HPDE6-E6E7 (cell line): ENCODE data around the gene PEX26.
"Not testable (repeated sequence)": the region's sequence is repeated elsewhere in the genome, so short reads cannot be mapped to it uniquely, and the experiment has no call there.

Experiments used
- DNase-seq: peaks from one replicate; pipeline ENCODE4 v3.0.0; 2011; ENCODE audit warnings: missing footprints; ENCODE audit errors: extremely low spot score

The PEX26 gene

DNA sequence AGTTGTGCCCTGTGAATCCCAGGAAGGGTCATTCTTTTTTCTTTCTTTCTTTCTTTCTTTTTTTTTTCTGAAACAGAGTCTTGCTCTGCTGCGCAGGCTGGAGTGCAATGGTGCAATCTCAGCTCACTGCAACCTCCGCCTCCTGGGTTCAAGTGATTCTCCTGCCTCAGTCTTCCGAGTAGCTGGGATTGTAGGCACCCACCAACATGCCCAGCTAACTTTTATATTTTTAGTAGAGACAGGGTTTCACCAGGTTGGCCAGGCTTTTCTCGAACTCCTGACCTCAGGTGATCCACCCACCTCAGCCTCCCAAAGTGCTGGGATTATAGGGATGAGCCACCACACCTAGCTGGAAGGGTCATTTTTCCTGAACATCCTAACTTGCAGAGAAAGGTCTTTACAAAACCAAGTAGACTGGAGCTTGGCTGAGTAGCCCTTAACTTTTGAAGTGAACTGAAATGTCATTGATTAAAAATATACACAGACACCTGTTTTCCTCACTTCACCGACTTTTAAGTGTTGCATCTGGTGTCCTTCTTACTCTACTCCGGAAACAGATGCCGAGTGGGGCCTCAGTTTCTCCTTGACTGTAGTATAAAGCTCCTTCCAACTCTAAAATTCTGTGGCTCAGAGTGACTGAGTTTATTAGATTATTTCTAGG lies 6.4 kb upstream of the PEX26 start:
- DNase-seq: not testable (repeated sequence)

DNA sequence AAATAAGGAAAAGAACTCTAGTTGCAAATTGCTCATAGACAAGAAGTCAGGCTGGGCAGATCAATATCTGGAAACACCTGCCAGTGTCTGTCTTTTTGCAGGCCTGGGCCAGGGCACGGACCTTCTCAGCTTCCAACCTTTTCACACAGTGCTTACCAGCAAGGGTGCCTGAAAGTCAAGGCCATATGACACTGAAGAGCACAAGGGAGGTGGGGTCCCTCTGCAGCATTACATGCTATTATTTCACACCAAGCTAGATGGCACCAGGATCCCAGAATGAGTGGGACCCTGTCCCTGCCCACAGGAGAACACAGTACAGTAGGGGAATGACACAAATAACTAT lies 5.9 kb upstream of the PEX26 start:
- no peak for DNase-seq

DNA sequence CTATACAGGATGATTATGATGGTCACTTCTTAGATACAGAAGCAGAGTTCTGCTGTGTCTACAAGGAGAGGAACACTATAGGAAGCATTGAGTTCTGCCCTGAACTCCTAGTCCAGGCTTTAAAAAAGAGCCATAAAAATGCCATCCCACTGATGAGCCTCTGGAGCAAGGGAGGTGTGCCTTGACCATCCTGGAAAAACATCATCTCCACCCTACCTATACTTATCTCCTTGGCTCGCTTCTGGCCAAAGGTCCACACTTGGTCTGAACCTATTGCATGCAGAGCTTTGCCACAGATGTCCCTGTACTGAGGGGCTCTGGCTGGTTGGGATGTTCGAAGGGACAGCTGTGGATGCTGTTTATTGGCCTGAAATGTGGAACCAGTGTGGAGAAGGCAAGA lies 4.3 kb upstream of the PEX26 start:
- DNase-seq: no peak

DNA sequence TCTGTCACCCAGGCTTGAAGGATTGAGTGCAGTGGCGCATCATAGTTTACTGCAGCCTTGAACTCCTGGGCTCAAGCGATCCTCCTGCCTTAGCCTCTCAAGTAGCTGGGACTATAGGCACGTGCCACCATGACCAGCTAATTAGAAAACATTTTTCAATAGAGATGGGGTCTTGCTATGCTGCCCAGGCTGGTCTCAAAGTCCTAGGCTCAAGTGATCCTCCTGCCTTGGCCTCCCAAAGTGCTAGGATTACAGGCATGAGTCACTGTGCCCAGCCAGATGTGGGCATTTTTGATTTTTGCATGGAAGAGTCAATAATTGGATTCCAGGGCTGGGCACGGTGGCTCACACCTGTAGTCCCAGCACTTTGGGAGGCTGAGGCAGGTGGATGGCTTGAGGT lies 3.9 kb upstream of the PEX26 start:
- not testable (repeated sequence) for DNase-seq

DNA sequence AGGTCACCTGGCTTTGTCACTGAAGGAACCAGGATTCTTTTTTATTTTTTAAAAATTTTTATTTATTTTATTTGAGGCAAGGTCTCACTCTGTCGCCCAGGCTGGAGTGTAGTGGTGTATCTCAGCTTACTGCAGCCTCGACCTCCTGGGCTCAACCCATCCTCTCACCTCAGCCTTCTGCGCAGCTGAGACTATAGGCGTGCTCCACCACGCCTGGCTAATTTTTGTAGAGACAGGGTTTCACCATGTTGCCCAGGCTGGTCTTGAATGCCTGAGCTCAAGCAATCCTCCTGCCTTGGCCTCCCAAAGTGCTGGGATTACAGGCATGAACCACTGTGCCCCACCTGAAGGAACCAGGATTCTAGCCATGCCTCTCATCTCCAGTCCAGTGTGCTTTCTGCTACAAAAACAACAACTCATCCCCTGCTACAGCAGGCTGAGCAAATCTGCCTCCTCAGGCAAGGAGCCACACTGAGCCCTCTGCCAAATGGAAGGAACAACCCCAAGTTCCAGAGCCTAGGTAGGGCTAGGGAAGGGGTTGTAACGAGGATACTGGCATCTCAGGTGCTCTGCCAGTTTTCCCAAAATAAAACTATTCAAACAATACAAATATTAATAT lies 2.6 kb upstream of the PEX26 start:
- no peak for DNase-seq

DNA sequence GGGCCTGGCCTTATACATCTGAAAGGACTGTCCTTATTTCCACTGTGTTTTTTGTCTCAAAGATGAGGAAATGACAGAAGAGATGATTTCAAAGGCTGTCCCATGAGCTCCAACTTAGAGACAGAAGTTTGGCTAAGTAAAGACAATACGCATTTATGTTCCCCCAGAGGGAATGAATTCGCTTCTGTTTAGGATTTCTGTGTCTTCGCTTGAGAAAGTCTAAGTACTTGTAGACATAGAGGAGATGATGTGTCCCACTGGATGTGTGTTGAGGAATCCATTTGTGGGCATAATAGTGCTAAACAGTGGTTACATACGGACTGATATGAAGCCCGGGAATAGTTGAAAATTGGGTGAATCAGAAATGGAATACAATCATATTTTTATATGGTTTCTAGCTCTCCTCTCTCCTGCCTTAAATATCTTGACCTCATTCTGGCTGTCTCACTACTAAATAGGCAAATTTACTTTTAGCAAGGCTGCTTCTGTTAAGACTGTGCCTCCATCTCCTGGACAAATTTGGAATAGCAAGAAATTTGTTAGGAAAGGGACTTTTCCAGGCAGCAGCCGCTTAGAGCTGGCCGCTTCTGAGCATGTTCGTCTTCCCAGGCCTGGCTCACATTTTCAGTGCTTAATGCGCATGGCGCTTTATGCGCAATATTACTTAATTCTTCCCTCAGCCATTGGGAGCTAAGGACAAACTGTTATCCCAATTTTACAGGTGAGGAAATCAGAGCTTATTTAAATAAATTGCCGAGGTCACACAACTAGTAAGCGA lies 1.9 kb upstream of the PEX26 start:
- DNase-seq: no peak

DNA sequence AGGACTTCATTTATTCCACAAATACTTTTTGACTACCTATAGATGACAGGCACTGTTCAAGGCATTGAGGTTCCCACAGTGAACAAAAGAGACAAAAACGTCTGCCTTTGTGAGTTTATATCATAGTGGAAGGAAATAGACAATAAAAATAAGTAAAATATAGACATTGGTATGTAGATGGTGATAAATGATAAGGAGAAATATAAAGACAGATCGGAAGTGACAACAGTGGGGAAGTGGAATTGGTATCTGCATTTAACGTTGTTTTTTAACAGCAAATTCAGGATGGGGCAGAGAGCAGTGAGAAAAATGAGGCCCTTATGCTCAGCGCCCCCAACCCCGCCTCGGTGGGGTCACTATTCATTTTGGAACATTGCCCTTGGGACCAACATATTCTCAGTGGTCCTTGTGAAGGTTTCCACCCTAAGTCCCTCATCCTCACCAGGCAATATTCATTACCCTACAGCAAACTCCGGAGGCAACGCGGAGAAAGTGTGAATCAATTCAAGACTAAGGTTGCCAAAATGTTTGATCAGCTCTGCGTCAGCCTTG lies 627 bp upstream of the PEX26 start:
- DNase-seq: no peak

DNA sequence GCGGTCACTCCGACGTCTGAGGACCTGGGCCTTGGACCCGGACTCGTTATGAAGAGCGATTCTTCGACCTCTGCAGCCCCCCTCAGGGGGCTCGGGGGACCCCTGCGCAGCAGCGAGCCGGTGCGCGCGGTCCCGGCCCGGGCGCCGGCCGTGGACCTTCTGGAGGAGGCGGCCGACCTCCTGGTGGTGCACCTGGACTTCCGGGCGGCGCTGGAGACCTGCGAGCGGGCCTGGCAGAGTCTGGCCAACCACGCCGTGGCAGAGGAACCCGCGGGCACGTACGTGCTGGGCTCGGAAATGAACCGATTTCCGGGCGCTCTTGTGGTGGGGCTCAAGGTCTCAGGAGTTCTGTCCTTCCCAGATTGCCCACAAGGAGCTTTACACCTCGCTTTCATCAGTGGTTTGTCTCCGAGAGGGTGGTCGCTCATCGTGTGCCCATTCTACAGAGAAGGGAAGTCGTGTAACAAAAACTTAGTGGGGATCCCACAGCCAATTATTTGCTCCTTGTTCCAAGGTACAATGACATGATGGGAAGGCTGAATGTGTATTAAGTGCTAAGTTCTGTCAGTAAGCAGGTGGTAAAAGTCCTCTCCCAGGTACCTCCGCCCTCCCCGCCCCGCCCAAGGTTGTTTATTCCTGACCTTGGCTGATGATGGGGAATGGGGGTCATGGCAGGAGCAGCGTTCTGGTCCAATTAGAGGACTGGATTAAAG lies 695 bp downstream of the PEX26 start:
- DNase-seq: no peak

DNA sequence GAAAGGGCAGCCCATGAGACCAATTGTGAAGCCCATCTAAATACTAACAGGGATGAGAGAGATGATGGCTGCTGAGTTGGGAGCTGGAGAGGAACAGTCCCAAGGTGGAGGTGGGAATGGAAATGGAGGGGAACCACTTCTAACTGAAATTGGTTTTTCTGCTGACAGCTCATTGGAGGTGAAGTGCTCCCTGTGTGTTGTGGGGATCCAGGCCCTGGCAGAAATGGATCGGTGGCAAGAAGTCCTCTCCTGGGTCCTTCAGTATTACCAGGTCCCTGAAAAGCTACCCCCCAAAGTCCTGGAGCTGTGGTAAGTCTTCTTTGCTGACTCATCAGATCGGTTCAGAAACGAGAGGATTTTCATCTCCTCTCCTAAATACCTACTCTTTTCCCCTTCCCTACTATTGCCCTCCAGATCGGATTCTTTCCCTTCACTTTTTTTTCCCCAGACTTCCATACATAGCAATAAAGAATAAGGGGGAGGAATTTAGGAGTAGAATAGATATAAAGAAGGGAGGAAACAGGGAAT lies 2.0 kb downstream of the PEX26 start:
- no peak for DNase-seq

DNA sequence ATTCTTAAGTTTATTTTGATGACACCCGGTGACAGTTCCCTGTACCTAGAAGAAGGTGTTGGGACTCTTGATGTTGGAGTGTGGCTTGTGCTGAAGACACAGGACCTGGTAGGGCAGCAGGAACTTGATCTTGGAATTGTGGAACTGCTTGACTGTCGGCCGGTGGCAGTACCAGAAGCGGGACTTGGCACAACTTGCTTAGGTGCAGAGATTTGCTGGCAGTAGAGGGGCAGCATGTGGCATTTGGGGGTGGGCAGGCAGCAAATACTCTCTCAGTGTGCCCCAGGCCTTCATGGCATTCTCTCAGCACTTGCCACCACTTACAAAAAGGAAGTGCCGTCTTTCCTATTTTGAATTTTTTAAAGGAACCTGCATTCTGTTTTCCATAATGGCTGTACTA lies 3.6 kb downstream of the PEX26 start:
- DNase-seq: no peak

DNA sequence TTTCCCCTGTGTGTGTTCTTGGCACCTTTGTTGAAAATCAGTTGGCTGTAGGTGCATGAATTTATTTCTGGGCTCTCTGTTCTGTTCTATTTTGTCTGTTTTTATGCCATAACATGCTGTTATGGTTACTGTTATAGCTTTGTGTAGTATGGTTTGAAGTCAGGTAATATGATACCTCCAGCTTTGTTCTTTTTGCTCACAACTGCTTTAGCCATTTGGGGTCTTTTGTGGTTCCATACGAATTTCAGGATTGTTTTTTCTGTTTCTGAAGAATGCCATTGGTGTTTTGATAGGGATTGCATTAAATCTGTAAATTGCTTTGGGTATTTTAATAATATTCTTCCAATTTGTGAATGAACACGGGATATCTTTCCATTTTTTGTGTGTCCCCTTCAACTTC lies 4.7 kb downstream of the PEX26 start:
- DNase-seq: no peak

DNA sequence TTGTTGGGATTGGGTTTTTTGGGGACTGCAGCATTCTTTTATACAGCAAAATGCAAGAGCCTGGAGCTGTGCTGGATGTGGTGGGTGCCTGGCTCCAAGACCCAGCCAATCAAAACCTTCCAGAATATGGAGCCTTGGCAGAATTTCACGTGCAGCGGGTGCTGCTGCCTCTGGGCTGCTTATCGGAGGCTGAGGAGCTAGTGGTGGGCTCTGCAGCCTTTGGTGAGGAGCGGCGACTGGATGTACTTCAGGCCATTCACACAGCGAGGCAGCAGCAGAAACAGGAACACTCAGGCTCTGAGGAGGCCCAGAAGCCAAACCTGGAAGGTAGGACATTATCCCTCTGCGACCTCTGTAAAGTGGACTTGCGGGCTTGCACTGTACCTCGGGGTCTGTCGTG lies 5.6 kb downstream of the PEX26 start:
- DNase-seq: no peak

DNA sequence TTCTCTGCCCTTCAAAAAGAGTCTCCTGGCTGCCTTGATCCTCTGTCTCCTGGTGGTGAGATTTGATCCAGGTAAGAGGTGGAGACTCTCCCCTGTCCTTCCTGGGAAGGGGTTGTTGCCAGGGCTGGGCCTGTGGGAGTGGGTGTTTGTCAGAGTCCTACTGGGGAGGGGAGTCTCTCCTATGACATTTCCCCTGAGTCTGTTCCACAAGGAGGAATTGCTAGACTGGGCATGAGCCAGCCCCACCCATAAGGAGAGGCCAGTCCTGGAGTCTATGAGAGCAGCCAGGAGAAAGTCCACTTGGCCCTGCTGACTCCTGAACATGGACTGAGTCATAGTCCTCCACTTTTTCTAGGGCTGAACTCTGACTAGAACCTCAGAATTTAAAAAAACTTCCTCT lies 7.4 kb downstream of the PEX26 start:
- no peak for DNase-seq

DNA sequence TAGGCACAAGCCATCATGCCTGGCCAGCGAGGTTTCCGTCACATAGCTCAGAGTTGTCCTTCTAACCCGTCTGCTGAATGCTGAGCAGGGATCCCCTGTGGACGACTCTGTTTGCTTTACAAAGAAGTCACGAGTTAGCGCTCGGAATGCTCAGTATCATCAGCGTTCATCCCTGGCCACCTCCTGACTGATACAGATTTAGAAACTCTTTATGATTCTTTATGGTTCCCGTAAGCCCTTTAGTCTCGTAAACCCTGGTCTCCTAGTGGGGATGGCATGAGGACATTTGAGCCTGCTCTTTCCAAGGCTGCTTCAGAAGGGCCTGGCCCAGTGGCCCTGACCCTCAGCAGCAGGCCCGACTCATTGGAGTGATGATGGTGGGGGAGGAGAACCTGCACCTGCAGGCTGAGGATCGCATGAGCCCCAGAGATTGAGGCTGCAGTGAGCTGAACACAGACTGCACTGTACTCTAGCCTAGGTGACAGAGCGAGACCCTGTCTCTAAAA lies 9.6 kb downstream of the PEX26 start:
- no peak for DNase-seq

DNA sequence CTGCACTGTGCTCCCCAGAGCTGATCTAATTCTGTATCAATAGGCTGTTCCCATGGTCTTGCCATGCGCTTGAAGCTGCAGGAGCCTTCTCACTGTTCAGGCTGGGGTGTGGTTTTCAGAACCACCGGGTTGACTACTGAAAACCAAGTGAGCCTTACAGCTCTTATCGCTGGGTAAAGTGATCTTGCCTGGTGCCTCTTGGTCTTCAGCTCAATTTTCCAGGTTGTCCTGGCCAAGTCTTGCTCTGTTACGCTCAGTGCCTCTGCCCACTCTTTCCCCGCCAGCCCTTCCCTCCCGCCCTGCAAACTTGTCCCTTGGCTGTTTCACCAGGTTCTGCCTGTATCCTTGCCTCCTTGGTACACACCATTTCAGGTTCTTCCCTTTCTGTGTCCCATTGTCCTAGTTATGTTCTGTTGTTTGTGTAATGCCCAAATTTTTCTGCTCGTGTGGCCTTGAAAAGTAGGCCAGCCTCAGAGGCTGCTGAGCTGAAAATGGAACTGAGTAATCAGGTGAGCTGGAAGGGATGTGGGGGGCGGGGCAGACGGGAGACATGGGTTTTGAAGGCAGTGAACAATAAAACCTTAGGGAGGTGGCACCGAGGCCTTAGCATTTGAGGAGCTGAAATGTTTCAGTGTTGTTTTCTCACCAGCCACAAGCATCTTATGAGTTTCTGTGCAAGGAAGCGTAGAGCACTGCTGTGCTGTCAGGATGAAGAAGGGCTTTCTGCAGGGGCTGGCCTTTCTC lies 11.2 kb downstream of the PEX26 start:
- no peak for DNase-seq

DNA sequence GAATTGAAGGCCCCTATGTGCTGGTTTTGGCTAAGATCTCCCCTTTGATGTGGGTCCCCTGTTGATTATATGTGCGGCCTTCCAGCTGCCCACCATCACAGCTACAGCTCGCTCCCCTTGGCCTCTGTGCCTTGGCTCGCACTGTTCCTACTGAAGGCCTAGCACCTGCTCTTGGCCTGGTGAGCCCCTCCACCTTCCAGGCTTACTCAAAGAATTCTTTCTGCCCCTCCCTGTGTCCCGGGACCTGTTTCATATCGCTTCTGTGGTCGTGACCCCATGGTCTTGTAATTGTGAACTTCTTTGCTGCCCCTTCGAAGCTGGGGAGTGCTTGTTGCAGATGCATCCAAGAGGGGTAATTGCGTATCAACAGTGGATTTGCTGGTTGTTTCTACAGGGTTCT lies 12.5 kb downstream of the PEX26 start:
- DNase-seq: no peak

DNA sequence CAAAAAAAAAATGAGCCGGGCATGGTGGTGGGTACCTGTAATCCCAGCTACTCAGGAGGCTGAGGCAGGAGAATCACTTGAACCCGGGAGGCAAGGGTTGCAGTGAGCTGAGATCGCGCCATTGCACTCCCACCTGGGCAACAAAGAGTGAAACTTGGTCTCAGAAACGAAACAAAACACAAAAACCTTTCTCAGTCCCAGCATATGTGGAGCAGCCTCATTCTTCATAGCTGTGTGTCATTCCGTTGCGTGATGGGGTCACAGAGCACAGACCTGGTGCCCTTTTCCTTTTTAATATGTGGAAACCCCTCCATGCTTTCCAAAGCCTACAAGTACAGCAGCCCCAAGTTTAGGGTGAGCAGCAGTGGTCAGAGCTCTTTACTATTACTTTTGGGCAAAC lies 13.7 kb downstream of the PEX26 start:
- DNase-seq: no peak

DNA sequence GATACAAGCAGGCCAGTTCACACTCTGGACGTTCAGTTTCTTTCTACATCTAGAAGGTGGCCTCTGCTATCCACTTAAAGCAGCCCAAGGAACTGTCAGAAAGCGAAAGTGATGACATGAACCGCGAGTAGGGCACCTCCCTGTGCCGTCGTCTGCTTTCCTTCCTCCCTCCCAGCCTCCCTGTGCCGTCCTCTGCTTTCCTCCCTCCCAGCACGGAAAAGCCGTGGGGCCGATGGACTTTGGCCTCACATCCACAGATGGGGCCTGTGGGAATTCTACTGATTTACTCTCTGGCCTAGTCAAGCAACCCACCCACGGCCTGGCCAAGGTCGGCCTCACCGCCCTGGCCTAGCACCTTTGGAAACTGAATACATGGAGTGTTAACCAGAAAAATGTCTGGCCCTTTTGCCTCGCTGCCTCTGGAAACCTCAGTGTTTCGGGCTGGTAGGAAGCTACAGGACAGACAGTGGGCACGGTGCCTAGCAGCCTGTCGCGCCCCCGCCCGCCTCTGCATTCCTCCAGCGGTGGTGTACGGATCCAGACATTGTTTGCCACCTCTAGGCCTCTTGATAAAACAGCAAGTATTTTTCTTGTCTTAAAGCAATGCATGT lies 14.2 kb downstream of the PEX26 start:
- no peak for DNase-seq

DNA sequence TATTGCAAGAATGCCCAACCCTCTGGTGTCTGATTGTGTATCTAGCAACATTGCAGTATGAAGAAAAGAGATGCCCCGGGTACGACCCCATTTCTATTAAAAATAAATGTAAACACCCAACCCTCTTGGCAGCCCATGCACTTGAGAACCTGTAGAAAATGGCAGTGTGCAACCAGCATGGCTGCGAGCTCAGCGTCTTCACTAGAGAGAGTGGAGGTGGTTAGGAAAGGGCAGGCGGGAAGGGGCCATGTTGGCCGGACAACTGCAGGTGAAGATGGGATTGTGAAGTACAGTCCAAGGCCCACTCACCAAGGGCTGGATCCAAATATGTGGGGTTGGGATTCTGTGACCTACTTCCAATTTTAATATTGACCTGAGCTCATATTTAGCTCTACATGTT lies 15.9 kb downstream of the PEX26 start:
- DNase-seq: no peak

DNA sequence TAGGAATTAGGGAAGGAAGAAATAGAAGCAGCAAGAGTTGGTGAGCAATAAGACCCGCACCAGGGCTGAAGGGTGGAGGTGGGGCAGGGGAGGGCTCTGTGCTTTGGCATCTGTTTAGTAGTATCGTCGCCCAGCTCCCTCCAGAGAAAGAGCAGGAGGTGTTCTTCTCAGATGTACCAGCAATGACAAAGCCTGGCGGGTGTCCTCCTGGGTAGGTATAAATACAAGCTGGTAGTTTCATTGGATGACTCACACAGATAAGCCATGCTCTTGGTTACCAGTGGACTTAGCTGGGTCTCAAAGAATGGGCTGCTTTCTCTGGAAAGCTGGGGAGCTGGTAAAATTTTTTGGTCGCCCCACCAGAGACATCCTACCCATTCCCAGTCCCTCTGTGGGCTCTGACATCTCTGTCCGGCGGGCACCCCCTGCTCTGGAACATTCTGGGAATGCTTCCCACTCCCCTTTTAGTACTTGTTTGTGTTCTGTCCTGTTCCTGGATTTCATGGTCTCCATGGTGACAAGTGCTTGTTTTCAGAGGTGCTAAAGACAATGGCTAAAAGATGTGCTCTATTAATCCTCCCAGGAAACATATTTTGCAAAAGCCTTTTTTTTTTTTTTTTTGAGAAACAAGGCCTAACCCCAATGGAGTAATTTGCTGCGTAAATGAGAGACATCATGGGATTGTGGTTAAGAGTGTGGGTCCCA lies 17.5 kb downstream of the PEX26 start:
- DNase-seq: no peak
